Rectal smooth muscle tissue (tissue), 1 donor: ENCODE measurements around the gene ZBTB2.

Experiments used
- H3K27ac ChIP-seq: one replicate; pipeline ENCODE4 v1.7.0; 2013; ENCODE audit warnings: low read depth, low read length, inconsistent platforms
- H3K27me3 ChIP-seq: one replicate; pipeline ENCODE4 v1.7.0; 2013; ENCODE audit warnings: low read length; ENCODE audit not compliant: control insufficient read depth, insufficient read depth
- H3K36me3 ChIP-seq: one replicate; pipeline ENCODE4 v1.7.0; 2013; ENCODE audit warnings: low read length; ENCODE audit not compliant: control insufficient read depth, insufficient read depth
- H3K4me1 ChIP-seq: one replicate; pipeline ENCODE4 v1.7.0; 2013; ENCODE audit warnings: low read length; ENCODE audit not compliant: control insufficient read depth, insufficient read depth
- H3K4me3 ChIP-seq: one replicate; pipeline ENCODE4 v1.7.0; 2013; ENCODE audit warnings: low read length
- H3K9ac ChIP-seq: one replicate; pipeline ENCODE4 v1.7.0; 2013; ENCODE audit warnings: low read length

Gene ZBTB2

DNA sequence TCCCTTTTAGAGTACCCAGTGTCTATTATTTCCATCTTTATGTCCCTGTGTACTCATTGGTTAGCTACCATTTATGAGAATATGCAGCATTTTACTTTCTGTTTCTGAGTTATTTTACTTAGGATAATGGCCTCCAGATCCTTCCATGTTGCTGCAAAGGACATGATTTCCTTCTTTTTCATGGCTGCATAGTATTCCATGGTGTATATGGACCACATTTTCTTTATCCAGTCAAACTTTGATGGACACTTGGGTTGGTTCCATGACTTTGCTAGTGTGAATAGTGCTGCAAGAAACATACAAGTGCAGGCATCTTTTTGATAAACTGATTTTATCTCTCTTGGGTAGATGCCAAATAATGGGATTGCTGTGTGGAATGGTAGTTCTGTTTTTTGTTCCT, 55.4 kb downstream of the ZBTB2 start:
- Histone ChIP-seq H3K9ac (no peak overlapping the region), H3K27me3 (no peaks in the 10 kb centered on the region), H3K27ac (no peak overlapping the region), H3K4me1 (no peaks in the 10 kb centered on the region), H3K4me3 (no peak overlapping the region), H3K36me3 (no peaks in the 10 kb centered on the region)

DNA sequence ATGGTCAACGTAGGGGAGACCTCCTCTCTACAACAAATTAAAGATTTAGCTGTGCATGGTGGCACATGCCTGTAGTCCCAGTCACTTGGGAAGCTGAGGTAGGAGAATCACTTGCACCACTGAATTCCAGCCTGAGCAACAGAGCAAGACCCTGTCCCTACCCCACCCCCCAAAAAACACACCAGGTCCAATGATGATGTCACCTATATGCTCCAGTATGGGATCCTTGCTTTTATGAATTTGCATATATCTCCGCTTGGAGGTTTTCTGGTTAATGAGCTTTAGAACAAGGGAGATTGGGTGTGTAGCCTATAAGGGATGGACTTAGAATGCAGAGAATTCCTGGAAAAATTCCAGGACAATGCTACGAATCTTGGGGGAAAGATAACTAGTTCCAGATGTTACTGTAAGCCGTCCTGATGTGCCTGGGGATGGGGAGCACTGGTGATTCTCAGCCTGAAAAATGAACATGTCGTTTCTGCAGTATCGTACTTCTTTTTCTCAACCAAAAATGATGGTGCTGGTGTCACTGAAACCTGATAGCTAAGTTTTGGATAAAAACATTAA, 61.1 kb downstream of the ZBTB2 start:
- Histone ChIP-seq H3K36me3 (no peaks in the 10 kb centered on the region), H3K9ac (no peak overlapping the region), H3K4me3 (no peak overlapping the region), H3K4me1 (peaks cover 2% of the 10 kb centered on the region), H3K27me3 (peaks cover 3% of the 10 kb centered on the region), H3K27ac (no peak overlapping the region)

DNA sequence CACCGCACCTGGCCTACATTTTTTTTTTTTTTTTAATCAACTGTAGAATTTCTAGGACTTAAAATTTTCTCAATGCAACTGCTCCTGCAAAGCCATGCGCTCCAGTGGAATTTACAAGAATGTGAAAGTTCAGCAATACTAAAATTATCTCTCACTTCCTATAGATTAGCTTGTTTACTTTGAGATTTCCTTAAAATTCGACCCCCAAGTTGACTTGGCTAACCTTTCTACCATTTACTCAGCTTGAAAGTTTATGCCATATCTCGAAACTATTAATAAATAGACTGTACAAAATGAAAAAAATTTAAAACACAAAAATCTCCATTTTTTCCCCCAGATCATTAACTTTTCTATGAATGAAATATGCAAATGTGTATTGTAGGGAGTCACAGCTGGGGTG, 64.3 kb downstream of the ZBTB2 start:
- H3K9ac ChIP-seq: no peak overlapping the region
- H3K4me3 ChIP-seq: no peak overlapping the region
- no peaks in the 10 kb centered on the region for H3K36me3 ChIP-seq
- H3K27ac ChIP-seq: no peak overlapping the region
- peaks cover 17% of the 10 kb centered on the region for H3K4me1 ChIP-seq
- peaks cover 6% of the 10 kb centered on the region for H3K27me3 ChIP-seq

DNA sequence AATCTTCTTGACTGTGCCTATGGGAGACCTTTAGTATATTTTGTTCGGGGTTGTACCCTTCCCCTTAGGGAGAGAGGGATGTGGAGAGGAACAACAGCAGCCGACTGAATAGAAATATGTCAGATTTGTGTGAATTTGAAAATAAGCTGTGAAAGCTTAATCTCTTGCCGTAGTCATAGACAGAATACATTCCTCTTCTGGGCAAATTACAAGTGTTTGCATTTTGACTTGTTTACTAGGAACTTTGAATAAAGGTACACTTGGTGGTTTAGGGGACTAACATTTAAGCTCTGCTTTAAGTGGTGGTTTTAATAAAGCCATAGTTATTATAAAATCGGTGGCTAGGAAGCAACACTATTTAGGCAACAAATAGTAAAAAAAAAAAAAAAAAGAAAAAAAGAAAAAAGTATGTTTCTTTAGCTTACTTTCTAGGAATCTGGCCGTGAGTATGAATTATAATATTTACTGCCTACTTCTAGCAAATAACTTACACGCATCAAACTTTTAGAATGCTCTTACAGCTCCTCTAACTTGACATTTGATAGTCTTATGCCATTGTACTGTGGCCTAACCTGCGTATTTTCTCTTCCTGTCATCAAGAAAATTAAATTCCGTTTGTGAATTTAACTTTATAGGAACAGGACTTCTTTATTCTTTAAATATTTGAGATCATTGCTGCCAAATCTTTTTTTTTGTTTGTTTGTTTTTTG, 65.1 kb downstream of the ZBTB2 start:
- H3K36me3 ChIP-seq: no peaks in the 10 kb centered on the region
- H3K4me1 ChIP-seq: peaks cover 17% of the 10 kb centered on the region
- peak overlapping the region; percentile 75 for H3K27ac ChIP-seq
- peak overlapping the region; percentile 78 for H3K9ac ChIP-seq
- H3K27me3 ChIP-seq: peaks cover 6% of the 10 kb centered on the region
- peak overlapping the region; percentile 76 for H3K4me3 ChIP-seq

DNA sequence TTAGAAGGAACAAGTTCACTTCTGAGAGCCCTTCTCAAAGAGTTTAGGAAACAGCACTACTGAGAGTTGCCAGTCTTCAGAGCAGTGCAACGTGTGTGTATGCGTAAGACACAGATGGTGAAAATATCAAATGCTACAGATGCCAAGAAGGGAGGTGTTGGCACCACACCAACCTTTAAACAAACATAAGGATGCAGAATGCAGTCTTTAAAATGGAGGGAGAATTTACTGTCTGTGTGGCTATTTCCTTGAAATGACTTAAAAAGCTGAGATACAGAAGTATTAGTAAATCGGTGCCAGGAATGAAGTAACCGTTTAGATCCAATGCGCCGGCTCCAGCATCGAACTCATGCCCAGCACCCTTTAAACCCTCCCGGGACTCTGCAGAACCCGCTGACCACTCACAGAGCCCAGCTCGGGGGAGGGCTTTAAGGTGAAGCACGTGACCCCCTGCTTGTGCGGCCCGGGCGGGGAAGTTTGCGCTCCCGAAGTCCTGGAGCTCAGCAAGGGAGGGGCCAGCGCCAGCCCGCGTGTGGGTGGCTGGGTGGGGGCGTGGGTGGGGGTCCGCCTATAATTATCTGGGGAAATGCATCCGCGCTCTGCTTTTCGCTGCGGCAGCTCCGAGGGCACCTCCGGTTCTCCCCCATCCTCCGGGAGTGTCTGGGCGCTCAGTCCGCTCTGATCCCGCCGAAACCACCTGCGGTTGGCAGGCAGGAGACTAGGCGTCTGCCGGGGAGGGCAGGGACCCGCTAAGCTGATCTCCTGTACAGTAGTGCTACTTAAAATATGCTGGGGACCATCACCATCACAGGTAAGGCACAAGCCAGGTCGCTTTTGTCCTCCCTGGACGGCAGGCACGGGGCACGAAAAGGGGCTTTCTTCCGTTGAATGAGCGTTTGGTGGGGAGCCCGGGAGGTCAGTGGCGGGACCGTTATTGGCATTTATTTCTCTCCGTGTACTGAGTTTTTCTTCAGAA, 66.0 kb downstream of the ZBTB2 start:
- Histone ChIP-seq H3K4me1 (peaks cover 17% of the 10 kb centered on the region), H3K27me3 (peaks cover 6% of the 10 kb centered on the region), H3K36me3 (no peaks in the 10 kb centered on the region), H3K9ac (peak overlapping the region; percentile 78), H3K27ac (peak overlapping the region; percentile 75), H3K4me3 (peak overlapping the region; percentile 76)

DNA sequence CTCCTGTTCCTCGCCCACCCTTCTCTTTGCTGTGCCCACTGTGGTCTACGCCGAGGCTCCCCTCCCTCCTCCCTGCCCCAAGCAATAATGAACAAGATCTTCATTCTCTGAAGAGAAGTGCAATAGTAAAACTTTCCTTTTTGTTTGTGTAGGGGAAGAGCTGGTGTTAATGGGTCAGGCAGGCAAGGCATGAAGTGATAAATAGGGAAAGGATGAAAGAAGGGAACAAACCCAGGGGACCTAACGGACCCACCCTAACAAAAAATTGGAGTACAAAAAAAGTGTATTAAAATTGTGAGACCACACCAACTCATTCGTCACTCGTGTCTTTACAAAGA, 66.9 kb downstream of the ZBTB2 start:
- H3K9ac ChIP-seq: no peak overlapping the region
- H3K36me3 ChIP-seq: no peaks in the 10 kb centered on the region
- peak overlapping the region; percentile 75 for H3K27ac ChIP-seq
- peaks cover 17% of the 10 kb centered on the region for H3K4me1 ChIP-seq
- no peak overlapping the region for H3K4me3 ChIP-seq
- peaks cover 6% of the 10 kb centered on the region for H3K27me3 ChIP-seq

DNA sequence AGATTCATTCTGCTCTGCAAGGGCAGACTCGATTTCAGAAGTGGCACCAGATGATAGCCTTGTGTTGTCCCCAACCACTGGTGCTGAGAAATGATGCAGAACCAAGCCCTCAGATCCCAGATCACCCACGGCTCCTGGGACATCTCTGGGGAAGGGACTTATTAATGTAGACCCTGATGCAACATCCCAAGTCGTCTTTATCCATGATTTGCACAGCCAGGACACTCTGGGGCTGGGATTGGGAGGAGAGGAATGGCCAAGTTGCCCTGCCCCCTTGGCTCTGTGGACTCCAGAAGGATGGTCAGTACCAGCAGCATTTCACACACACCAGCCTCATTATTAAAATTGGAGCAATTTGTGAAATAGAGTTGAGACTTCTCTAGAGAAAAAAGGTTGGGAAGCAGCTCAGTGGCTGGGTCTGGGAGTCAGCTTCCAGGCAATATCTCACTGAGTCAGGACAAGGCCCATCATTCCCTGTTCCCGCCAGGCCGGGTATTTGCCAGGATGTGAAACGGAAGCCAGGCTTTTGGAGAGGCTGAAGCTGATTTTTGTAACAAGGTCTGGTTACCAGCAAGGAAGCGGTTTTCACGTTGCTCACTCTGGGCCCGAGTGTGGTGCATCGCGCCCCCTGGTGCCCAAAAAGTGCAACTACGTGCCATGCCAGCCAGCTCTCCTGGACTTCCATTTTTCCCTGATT, 67.4 kb downstream of the ZBTB2 start:
- Histone ChIP-seq H3K4me3 (no peak overlapping the region), H3K9ac (no peak overlapping the region), H3K4me1 (peaks cover 17% of the 10 kb centered on the region), H3K27ac (peak overlapping the region; percentile 84), H3K27me3 (peaks cover 6% of the 10 kb centered on the region), H3K36me3 (no peaks in the 10 kb centered on the region)

DNA sequence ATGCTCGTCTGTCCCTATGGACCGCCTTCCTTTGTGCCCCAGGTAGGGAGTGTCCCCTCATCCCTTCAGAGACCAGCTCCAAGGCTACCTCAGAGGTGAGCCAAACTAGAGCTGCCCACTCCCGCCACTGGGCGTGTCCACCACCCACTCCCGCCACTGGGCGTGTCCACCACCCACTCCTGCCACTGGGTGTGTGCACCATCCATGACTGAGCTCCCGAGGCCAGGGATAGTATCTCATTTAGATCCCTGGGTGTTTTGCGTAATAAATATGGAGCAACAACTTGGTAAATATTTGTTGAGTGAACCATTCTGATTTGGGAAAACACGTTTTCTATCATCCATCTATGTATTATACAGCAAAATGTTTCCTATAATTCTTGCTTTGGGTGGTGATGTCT, 68.8 kb downstream of the ZBTB2 start:
- H3K27me3 ChIP-seq: peaks cover 6% of the 10 kb centered on the region
- H3K4me1 ChIP-seq: peaks cover 23% of the 10 kb centered on the region
- no peak overlapping the region for H3K4me3 ChIP-seq
- no peaks in the 10 kb centered on the region for H3K36me3 ChIP-seq
- H3K27ac ChIP-seq: peak overlapping the region; percentile 84
- no peak overlapping the region for H3K9ac ChIP-seq

DNA sequence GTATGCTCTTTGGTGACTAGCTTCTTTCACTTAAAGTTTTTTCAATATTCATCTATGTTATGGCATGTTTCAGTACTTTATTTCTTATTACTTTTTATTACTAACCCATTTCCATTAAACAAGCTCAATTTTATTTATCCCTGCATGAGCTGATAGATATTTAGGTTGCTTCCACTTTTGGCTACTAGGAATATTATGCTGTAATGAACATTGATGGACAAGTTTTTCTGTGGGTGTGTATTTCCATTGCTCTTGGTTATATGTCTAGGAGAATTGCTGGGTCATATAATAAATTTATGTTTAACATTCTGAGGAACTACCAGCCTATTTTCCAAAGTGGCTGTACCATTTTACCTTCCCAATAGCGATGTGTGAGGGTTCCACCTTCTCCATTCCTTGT, 69.9 kb downstream of the ZBTB2 start:
- no peak overlapping the region for H3K9ac ChIP-seq
- no peak overlapping the region for H3K4me3 ChIP-seq
- H3K4me1 ChIP-seq: peaks cover 34% of the 10 kb centered on the region
- peaks cover 6% of the 10 kb centered on the region for H3K27me3 ChIP-seq
- no peaks in the 10 kb centered on the region for H3K36me3 ChIP-seq
- H3K27ac ChIP-seq: no peak overlapping the region

DNA sequence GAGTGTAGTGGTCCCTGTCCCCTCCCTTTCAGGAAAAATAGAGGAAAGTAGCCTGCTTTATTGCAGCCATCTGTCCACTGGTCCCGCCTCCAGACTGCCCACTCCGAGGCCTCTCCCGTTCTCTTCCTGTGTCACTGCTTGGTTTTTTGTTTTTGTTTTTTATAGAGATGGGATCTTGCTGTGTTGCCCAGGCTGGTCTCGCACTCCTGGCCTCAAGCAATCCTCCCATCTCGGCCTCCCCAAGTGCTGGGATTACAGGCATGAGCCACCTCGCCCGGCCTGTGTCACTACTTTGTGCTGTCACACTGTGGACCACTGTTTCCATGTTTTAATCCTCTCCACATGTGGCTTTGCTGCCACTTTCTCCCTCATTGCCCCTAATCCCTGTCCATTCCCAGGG, 71.2 kb downstream of the ZBTB2 start:
- H3K4me1 ChIP-seq: peaks cover 31% of the 10 kb centered on the region
- H3K9ac ChIP-seq: no peak overlapping the region
- no peaks in the 10 kb centered on the region for H3K36me3 ChIP-seq
- H3K27me3 ChIP-seq: peaks cover 3% of the 10 kb centered on the region
- no peak overlapping the region for H3K27ac ChIP-seq
- H3K4me3 ChIP-seq: no peak overlapping the region

DNA sequence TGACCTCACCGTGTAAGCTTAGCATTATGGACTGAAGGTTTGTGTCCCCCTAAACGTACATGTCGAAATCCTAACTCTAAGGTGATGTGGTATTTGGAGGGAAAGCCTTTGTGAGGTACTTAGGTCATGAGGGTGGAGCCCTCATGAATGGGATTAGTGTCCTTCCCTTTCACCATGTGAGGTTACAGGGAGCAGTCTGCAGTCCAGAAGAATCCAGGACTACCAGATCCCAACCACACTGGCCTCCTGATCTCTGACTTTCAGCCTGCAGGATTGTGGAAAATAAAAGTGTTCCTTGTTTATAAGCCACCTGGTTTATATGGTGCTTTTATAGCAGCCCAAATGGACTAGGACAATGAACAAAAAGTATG, 73.4 kb downstream of the ZBTB2 start:
- no peak overlapping the region for H3K4me3 ChIP-seq
- peak overlapping the region; percentile 78 for H3K27ac ChIP-seq
- H3K4me1 ChIP-seq: peaks cover 18% of the 10 kb centered on the region
- H3K36me3 ChIP-seq: no peaks in the 10 kb centered on the region
- H3K27me3 ChIP-seq: no peaks in the 10 kb centered on the region
- no peak overlapping the region for H3K9ac ChIP-seq
